Hematopoietic multipotent progenitor cell treated with erythropoietin and hydrocortisone succinate and interleukin-3 and kit ligand, for 6 days (in vitro differentiated cells): ENCODE results near the gene CHL1.

ENCODE experiments used
- DNase-seq: peaks from one replicate; pipeline ENCODE4 v3.0.0-alpha.2; 2015

CHL1 gene, protein sequence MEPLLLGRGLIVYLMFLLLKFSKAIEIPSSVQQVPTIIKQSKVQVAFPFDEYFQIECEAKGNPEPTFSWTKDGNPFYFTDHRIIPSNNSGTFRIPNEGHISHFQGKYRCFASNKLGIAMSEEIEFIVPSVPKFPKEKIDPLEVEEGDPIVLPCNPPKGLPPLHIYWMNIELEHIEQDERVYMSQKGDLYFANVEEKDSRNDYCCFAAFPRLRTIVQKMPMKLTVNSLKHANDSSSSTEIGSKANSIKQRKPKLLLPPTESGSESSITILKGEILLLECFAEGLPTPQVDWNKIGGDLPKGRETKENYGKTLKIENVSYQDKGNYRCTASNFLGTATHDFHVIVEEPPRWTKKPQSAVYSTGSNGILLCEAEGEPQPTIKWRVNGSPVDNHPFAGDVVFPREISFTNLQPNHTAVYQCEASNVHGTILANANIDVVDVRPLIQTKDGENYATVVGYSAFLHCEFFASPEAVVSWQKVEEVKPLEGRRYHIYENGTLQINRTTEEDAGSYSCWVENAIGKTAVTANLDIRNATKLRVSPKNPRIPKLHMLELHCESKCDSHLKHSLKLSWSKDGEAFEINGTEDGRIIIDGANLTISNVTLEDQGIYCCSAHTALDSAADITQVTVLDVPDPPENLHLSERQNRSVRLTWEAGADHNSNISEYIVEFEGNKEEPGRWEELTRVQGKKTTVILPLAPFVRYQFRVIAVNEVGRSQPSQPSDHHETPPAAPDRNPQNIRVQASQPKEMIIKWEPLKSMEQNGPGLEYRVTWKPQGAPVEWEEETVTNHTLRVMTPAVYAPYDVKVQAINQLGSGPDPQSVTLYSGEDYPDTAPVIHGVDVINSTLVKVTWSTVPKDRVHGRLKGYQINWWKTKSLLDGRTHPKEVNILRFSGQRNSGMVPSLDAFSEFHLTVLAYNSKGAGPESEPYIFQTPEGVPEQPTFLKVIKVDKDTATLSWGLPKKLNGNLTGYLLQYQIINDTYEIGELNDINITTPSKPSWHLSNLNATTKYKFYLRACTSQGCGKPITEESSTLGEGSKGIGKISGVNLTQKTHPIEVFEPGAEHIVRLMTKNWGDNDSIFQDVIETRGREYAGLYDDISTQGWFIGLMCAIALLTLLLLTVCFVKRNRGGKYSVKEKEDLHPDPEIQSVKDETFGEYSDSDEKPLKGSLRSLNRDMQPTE (N-terminal part only)

DNA sequence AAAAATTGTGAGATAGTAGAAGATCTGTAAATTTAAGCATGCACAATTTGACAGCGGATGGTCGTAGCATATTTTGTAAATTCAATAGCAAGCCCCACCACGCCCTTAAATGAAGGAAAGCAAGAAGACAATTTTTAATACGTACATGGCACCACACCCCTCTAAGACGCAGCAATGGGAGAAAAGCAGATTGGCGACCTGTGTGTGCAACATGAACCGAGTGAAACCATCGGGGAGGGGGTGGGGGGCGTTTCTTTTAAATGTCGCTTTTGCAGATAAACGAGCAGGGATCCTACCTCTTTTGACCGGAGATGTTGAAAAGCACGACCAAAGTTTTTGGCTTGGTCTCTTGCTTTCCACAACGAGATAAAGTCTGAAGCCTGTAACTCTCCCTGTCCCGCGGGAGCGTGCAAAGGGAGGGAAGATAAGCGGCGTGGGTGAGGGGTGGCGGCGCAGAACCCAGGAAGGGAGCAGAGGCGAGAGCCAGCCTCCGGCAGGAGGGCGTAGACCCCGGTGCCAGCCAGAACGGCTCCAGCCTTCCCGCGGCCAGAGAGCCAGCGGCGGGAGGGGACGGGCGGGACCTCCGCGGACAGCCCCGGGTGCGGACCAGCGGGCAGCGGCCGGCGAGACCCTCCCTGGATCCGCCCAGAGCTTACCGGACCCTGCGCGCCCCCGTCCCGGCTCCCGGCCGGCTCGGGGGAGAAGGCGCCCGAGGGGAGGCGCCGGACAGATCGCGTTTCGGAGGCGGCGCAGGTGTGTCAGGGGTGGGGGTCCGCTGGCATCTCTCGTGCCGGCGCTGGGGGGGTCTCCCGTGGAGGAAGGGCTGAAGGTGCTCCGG lies at the start of gene CHL1:
TSS of gene CHL1 (plus strand) at position 453 of the 838 bp plus-strand sequence. CDS start 123,014 bp downstream, outside the sequence.
- no peak for DNase-seq

DNA sequence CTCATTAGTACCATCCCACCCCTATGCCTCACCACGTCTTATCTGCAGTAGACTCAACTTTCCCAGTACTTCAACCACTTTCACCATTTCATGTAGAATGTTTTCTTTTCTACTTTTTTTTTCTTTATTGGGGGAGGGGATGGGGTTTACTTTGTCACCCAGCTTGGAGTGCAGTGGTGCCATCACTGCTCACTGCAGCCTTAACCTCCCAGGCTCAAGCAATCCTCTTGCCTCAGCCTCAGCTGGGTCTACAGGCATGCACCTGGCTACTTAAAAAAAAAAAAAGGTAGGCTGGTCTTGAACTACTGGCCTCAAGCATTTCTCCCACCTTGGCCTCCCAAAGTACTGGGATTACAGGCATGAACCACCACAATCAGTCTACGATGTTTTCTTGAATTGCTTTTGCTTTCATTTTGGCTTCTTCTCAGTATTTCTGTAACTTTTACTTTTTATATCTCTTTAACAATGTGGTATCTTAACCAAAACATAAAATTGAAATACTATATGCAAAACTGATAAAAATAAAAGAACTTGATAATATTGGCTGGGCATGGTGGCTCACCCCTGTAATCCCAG lies 44.9 kb upstream of the CHL1 start:
- no peak for DNase-seq

DNA sequence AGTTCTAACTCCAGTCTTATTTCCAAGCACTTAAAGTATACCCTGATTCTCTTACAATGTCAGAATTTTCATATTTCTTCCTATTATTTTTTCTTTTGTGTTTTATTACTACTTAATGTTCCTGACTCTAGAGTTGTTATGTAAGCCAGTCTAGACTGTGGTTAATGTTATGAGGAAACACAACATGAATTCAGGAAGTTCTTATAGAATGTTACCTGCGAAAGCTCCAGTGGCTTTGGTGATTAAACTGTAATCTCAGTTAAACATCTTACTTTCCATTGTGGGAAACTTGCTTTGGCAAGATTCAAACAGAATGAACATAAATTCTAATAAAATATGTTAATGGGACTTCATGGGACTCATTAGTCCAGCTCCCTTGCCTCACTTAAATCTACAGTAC lies 36.6 kb upstream of the CHL1 start:
- peak; percentile 9 for DNase-seq

DNA sequence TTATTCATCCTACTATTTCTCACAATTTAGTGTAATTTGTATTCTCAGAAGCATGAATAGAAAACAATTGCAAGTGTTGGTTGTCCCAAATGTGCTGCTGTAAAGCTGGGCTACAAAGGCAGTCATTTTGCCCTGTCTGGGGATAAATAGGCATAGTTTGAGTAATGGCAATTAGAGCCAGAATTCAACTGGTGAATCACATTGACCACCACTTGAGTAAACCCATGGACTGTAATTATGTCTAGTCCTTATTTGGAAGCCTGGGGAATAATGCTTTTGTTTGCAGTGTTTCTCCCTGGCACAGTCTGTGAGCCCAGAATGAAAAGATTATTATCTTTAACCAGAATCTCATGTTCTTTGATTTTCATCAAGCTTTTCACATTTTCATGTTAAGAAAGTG lies 30.5 kb upstream of the CHL1 start:
- DNase-seq, result no peak

DNA sequence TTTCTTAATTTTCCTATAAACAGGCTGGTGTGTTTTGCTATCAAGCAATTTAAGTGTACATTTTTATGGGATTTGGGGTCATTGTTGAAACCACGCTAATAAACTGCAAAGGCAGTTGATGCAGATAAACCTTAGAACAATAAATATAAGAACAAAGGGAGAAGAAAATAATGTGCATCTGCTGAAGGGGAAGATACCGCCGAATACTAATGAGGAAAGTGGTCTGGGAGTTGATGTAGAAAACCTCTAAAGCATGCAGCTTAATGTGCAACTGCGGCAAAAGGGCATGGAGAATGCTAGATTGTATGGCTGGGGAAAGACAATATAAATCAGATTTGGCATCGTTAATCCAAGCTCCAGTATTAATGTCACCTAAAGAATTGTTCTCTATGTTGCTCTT lies 29.8 kb upstream of the CHL1 start:
- no peak for DNase-seq

DNA sequence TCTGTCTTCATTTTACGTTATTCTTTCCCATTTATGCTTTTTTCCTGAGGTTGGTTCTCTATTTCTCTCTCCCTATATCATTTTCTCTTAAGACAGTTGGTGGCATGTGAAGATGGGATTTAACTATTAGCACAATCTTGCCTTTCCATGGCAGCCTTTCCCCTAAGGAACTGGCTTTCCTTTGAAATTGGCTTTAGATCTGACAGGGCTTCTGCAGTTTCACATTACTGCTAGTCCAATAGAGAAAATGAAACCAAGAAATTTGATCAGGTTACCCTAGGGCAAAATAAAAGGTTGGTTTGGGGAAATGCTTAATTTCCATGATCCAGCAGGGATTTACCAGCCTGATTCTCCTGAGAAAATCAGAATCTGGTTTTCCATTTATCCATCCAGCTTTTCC lies 22.7 kb upstream of the CHL1 start:
- no peak for DNase-seq

DNA sequence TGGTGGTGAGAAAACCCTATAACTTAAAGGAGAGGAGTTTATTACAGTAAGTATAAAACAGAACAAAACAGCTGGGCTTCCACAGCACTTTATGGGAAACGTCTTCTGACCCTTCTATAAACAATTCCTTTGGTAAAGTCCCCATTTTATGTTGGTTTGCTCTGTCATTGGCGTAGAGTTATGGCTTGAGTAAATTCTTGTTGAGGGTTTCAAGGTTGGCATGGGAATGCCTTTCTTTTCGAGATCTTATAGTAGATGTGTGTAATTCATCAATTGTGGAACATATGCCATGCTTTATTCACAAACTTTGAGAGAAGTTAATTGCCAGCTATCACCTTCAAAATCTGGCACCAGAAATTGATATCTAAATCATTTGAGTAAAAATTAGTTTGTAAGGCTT lies 11.6 kb upstream of the CHL1 start:
- no peak for DNase-seq

DNA sequence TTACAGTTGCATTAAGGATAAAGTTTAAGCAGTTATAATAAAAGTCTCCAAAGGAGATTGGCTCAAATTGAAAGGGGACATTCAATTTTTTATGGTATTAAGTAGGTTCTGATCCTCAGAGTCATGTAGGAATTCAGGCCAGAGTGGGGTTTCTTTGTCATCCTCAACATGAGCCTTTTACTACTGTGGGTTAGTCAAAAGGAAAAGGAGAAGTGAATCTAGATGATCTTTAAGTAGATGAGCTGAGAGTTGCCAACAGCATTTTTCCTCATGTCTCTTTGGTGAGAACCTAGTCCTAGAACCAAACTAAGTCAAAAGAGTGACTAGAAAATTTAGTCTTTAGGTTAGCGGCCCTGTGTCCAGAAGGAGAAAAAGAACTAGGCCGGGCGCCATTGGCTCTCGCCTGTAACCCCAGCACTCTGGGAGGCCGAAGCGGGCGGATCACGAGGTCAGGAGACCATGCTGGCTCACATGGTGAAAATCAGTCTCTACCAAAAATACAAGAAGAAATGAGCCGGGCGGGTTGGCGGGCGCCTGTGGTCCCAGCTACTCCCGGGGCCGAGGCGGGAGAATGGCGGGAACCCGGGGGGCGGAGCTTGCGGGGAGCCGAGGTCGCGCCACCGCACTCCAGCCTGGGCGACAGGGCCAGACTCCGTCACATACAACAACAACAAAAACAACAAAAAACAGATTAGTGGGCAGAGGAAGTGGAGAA lies 4.2 kb upstream of the CHL1 start:
- DNase-seq, result no peak

DNA sequence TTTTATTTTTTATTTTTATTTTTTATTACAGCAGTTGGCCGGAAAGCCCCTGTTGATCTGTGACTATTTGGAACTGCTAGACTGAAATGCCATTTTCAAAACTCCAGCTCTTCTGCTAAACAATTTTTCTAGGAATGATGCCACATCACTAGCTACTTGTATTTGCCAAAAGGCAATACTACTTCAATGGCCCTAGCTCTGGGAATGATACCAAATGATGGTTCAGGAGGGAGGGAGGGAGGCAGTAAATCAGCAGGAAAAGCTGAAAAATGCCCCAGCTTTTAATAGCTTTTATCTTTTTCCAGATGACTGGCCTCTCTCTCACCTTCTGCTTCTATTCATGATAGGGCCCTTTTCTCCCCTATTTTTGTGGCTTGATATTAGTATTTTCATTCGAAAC lies 2.6 kb upstream of the CHL1 start:
- DNase-seq, result no peak

DNA sequence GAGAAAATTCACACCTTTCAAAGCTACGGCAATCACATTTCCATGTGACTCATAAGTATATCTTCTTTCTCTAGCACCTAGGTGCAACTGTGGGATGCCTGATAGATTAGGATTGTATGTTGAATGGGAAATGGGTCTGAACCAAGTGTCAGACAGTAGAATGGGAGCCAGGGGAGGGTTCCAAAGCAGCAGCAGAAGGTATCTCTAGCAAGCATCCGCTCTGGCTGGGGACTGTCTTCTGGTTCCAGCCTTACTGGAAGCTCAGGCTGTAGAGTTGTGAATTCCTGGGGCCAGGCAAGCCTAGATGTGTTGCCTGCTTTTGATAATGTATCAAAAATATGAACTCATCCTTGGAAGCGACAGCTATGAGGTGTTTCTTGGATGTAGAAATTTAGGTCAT lies 2.1 kb upstream of the CHL1 start:
- DNase-seq, result no peak

DNA sequence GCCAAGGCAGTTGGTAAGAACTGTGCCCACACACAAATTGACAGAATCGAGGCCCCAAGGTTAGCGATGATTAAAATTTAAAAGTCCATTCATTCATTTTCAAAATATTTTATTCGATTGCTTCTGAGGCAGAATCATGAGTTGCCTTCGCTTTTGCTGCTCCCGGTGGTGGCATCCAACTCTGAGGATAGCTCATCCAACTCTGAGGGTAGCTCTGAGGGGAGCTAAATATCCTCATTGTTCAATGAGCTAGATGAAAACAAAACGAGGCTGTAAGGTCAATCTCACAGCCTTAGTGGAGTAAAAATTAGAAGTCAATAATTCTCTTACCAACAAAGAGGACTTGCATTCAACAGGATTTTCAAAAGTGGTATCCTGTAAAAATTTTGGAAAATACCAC lies 897 bp upstream of the CHL1 start:
- DNase-seq, result no peak

DNA sequence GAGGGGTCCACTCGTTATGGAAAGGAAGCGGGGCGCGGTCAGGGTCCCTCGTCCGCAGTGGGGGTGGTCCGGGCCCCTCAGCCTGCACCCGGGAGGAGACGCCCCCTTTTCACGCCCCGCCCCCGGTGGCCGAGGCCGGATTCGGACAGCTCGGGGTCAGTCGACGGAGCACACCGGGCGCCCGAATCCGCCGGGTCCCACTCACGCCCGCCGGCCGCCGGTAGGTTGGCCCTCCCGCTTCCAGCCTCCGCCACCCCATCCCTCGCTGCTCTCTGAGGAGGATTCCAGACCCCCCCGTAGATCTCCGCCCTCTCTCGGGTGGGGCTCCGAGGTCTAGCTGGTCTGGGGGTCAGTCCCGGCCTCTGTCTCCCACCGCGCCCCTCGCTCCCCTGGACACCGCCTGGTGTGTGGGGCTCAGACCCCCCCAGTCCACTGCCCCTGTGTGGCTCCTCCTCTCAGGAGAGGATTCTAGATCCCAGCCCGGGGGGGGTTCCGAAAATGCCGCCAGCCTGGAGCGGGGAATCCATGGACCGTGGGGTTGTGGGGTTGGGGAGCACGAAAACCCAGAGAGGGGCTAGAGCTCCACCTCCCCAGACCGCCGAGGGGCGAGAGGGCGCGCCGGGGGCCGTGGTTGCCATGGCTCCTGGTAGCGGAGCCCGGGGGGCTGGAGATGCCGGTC lies 725 bp downstream of the CHL1 start:
- no peak for DNase-seq

DNA sequence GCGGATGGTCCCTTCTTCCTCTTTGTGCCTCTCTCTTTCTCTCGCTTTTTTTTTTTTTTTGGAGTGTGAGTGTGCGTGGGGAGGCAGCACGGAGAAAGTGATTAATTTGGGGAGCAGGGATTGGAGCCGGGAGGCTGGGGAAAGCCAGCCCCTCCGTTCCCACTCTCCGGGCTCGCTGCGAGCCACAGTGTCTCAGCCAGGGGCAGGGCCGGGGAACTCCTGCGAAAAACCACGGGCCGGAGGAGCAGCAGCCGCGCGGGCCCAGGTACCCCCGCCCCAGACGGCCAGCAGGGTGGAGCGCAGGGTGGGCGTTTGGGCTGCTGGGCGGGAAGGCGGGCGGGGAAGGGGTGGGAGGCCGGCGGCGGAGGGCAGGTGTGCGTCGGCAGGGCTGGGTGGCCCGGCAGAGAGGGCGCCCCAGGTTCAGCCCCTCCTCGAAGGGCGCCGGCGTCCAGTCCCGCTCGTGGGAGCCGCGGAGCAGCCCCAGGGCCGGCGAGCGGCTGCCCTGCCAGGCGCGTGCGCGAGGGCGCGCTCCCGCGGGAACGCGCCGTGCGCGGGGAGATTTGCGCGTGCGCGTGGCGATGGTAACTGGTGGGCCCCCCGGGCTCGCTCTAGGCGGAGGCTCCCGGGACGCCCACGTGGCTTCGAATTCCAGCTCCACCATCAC lies 1.4 kb downstream of the CHL1 start:
- no peak for DNase-seq

DNA sequence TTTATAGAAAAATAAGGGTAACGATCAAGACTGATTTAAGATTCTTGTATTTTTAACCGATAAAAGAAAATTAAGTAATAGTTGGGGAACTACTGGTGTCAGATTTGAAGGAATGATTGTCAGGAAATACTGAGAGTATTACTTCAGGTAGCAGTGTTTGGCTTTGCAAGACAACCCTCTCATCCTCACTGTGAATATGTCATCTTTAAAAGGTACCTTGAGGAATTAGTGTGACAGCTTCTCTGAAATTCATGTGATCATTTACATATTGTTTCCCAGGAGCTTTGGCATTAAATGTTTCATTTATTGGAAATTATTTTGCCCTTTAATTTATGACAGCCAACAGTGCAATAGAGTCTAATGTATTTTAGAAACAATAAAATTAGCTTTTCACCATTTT lies 3.3 kb downstream of the CHL1 start:
- no peak for DNase-seq

DNA sequence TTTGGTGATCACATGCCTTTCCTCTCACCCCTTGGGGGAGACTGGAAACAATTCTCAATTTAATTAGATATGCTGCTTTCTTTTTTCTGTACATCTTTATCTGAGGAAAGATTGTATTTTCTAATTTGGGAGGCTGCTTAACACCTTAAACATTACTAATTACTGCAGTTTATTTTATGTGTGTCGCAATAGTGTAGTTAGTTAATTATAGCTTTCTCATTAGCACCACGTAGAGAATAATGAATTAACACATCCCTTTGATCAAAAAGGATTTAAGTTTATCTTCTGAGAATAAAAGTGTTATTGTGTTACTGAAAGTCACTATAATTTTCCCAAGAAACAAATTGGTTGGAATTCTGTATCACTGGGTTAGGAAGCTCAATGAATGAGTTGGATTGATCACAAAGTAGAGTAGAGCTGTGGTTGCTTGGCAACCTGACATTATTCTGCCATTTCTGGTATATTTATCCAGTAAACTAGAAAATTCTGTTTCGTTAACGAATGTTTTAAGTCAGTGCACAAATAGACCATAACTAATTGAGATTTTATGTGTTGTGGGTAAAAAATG lies 4.3 kb downstream of the CHL1 start:
- DNase-seq, result no peak

DNA sequence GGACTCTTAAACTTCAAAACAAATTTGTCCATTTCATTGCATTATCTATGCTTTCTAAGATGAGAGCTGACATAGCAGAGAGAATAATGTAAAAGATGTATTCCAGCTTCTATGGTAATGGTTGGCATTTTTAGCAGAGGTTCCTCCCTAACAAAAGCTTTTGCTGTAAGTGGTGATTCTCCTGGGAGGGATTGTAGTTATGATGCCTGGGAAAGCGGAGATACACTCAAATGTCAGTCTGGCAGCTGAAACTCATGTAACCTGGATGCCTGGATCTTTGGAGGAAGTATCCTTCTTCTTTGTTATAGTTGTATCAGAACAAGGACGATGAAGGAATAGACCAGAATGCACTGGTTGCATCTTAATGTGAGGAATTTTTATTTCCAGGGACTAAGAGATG lies 7.5 kb downstream of the CHL1 start:
- DNase-seq, result no peak

DNA sequence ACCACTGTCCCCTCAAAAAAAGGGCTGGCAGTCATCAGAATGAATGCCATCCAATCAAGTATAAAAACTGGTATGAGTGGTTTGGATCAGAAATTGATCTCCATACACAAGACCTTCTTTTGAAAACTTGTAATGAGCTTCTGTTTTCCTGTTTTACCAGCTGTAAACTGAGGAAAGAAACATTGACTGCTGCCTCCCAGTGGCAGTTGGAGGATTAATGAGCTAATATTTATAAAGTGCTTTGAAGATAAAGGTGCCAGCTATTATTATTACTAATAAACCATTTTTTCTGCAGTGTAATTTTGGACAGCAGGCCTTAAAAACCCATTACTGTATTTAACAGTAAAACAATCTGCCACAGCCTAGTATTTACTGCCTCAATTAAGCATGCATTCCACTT lies 11.4 kb downstream of the CHL1 start:
- no peak for DNase-seq

DNA sequence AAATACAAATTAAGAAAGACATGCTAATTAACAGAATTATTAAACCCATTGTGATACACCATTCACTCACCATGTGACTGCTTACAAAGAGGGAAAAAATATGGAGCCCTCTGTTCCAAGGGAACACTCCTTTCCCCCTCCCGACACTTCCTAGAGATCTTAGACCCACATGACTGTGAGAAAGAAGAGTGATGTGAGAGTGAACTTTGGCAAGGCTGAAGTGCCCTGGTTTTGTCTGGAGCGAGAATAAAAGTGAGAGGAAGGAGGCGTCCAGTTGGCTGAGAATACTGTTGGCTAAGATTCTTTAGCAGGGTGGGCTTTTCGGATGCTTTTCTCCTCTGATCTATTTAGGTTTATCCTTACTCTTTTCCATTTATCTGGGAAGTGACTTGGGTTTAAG lies 14.1 kb downstream of the CHL1 start:
- DNase-seq, result no peak

DNA sequence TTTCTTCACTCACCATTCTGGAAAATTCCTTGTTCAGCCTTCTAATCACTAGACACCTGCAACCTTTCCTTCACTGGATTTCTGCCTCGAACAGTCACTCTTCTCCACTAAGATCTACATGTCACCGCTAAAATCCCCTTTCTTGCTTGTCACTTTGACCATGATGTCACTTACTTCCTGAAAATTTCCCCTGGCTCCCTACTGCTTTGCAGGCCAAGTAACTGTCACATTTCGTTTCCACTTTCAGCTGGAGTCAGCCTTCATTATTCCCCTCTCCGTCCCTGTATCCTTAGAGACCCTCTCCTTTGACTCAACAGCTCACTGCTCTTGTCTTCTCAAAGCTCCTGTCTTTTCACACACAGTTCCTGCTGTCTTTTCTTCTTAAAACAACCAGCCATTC lies 15.9 kb downstream of the CHL1 start:
- DNase-seq, result no peak
